ENCODE measurements around the gene PTPRD. TPM values are rescaled to one million over a fixed set of nuclear protein-coding genes. Genes with fewer than 3 reads are reported as not detected.

The PTPRD gene
- total RNA-seq, 2 donors from 2014 or later: 97.4 to 101 TPM

- no peak overlapping the region for H3K4me3 Mint-ChIP-seq
- H3K27ac Mint-ChIP-seq: no peak overlapping the region
- no peaks in the 10 kb centered on the region for H3K9me3 ChIP-seq (ENCODE audit: control insufficient read depth, low read length)
- no peak for DNase-seq
- no peaks in the 10 kb centered on the region for H3K36me3 Mint-ChIP-seq (ENCODE audit: low read depth)
- 88 to 100% methylated on average over 1 to 3 of the region's 3 CpGs for WGBS, 2 experiments (ENCODE audit: insufficient coverage in 1 of 2, insufficient read length in 1 of 2)
- peaks cover 2% of the 10 kb centered on the region for H3K9me3 Mint-ChIP-seq
- no peaks in the 10 kb centered on the region for H3K36me3 ChIP-seq (ENCODE audit: control insufficient read depth, insufficient read depth, low read length)
- TF ChIP-seq CTCF (conservative IDR thresholded peaks at IDR 0.05): no peak
- H3K27me3 ChIP-seq (ENCODE audit: control insufficient read depth, insufficient read depth, low read length, poor library complexity, severe bottlenecking): no peaks in the 10 kb centered on the region
- no peaks in the 10 kb centered on the region for H3K27me3 Mint-ChIP-seq (ENCODE audit: insufficient read depth)
- H3K27ac ChIP-seq (ENCODE audit: low read depth, low read length): no peak overlapping the region
- H3K4me1 Mint-ChIP-seq: peaks cover 9% of the 10 kb centered on the region
- H3K9ac ChIP-seq (ENCODE audit: extremely low read depth, low read length, poor library complexity, severe bottlenecking): no peak overlapping the region
- no peak overlapping the region for H3K4me3 ChIP-seq (ENCODE audit: low read length)
- H3K4me1 ChIP-seq (ENCODE audit: control insufficient read depth, insufficient read depth, low read length): no peaks in the 10 kb centered on the region
These were observed 468.4 kb downstream of the PTPRD start for GRCh38 chr9:10144355-10144754.

GRCh38 chr9:10135553-10135952 lies 477.2 kb downstream of the PTPRD start:
- Histone ChIP-seq H3K4me1 (ENCODE audit: control insufficient read depth, insufficient read depth, low read length) (no peaks in the 10 kb centered on the region), H3K9ac (ENCODE audit: extremely low read depth, low read length, poor library complexity, severe bottlenecking) (no peak overlapping the region), H3K9me3 (ENCODE audit: control insufficient read depth, low read length) (no peaks in the 10 kb centered on the region), H3K36me3 (ENCODE audit: control insufficient read depth, insufficient read depth, low read length) (no peaks in the 10 kb centered on the region), H3K27ac (ENCODE audit: low read depth, low read length) (no peak overlapping the region), H3K4me3 (ENCODE audit: low read length) (no peak overlapping the region), H3K27me3 (ENCODE audit: control insufficient read depth, insufficient read depth, low read length, poor library complexity, severe bottlenecking) (no peaks in the 10 kb centered on the region)
- Mint-ChIP-seq H3K36me3 (ENCODE audit: low read depth) (no peaks in the 10 kb centered on the region), H3K27me3 (ENCODE audit: insufficient read depth) (no peaks in the 10 kb centered on the region), H3K9me3 (peaks cover 2% of the 10 kb centered on the region), H3K4me1 (peaks cover 13% of the 10 kb centered on the region), H3K27ac (no peak overlapping the region), H3K4me3 (no peak overlapping the region)
- no peak for DNase-seq
- no peak for TF ChIP-seq CTCF (conservative IDR thresholded peaks at IDR 0.05)

- peaks cover 23% of the 10 kb centered on the region for H3K4me1 Mint-ChIP-seq
- no peaks in the 10 kb centered on the region for H3K27me3 ChIP-seq (ENCODE audit: control insufficient read depth, insufficient read depth, low read length, poor library complexity, severe bottlenecking)
- no peaks in the 10 kb centered on the region for H3K36me3 ChIP-seq (ENCODE audit: control insufficient read depth, insufficient read depth, low read length)
- peaks cover 2% of the 10 kb centered on the region for H3K9me3 Mint-ChIP-seq
- H3K36me3 Mint-ChIP-seq (ENCODE audit: low read depth): no peaks in the 10 kb centered on the region
- H3K27ac ChIP-seq (ENCODE audit: low read depth, low read length): no peak overlapping the region
- 82 to 90% methylated on average over 2 to 4 of the region's 4 CpGs for WGBS, 2 experiments (ENCODE audit: insufficient coverage in 1 of 2, insufficient read length in 1 of 2)
- H3K4me1 ChIP-seq (ENCODE audit: control insufficient read depth, insufficient read depth, low read length): no peaks in the 10 kb centered on the region
- H3K4me3 ChIP-seq (ENCODE audit: low read length): no peak overlapping the region
- no peak for TF ChIP-seq CTCF (conservative IDR thresholded peaks at IDR 0.05)
- no peak for DNase-seq
- H3K27me3 Mint-ChIP-seq (ENCODE audit: insufficient read depth): no peaks in the 10 kb centered on the region
- no peak overlapping the region for H3K9ac ChIP-seq (ENCODE audit: extremely low read depth, low read length, poor library complexity, severe bottlenecking)
- no peak overlapping the region for H3K4me3 Mint-ChIP-seq
- H3K27ac Mint-ChIP-seq: no peak overlapping the region
- no peaks in the 10 kb centered on the region for H3K9me3 ChIP-seq (ENCODE audit: control insufficient read depth, low read length)
These were observed 478.5 kb downstream of the PTPRD start for GRCh38 chr9:10134266-10134665.

Data from endodermal cell (in vitro differentiated cells).